DOHH2 (cell line): ENCODE results near the gene ZFHX2.

Source experiments
- EZH2phosphoT487 ChIP-seq: fragments of 200-600 bp; sonication (generic); IDR thresholded peaks from 2 replicates; pipeline ENCODE4 v1.6.1; 2017; ENCODE audit warnings: borderline replicate concordance, mild to moderate bottlenecking, antibody characterized with exemption, low read length, moderate library complexity, mixed read lengths
- TF ChIP-seq, protein P1 (sequence below): fragments of 200-600 bp; sonication (generic); IDR thresholded peaks from one replicate; pipeline ENCODE4 v1.5.1; 2014; ENCODE audit warnings: antibody characterized with exemption, mild to moderate bottlenecking, low read depth, low read length; ENCODE audit not compliant: poor library complexity, severe bottlenecking

- TF ChIP-seq, protein P1, sequence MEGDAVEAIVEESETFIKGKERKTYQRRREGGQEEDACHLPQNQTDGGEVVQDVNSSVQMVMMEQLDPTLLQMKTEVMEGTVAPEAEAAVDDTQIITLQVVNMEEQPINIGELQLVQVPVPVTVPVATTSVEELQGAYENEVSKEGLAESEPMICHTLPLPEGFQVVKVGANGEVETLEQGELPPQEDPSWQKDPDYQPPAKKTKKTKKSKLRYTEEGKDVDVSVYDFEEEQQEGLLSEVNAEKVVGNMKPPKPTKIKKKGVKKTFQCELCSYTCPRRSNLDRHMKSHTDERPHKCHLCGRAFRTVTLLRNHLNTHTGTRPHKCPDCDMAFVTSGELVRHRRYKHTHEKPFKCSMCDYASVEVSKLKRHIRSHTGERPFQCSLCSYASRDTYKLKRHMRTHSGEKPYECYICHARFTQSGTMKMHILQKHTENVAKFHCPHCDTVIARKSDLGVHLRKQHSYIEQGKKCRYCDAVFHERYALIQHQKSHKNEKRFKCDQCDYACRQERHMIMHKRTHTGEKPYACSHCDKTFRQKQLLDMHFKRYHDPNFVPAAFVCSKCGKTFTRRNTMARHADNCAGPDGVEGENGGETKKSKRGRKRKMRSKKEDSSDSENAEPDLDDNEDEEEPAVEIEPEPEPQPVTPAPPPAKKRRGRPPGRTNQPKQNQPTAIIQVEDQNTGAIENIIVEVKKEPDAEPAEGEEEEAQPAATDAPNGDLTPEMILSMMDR, result no peak
- TF ChIP-seq EZH2phosphoT487, result no peak
Measured at GRCh38 chr14:23589606-23590005, 38.0 kb upstream of the ZFHX2 start.
